Progenitor cell of endocrine pancreas (in vitro differentiated cells): ENCODE measurements around the gene TTC34. TPM values are rescaled to one million over a fixed set of nuclear protein-coding genes. Genes with fewer than 3 reads are reported as not detected.

Experiments
- DNase-seq: peaks from one replicate; pipeline ENCODE4 v3.0.0; 2021; ENCODE audit warnings: low spot score; ENCODE audit not compliant: unreplicated experiment
- H3K27ac Mint-ChIP-seq: 2 replicates; pipeline ENCODE4 v1.8.0; 2021; ENCODE audit warnings: mild to moderate bottlenecking, moderate library complexity, mixed read lengths
- H3K27me3 Mint-ChIP-seq: 2 replicates; pipeline ENCODE4 v1.8.0; 2021; ENCODE audit warnings: mixed read lengths
- H3K36me3 Mint-ChIP-seq: 2 replicates; pipeline ENCODE4 v1.8.0; 2022; ENCODE audit warnings: mixed read lengths; ENCODE audit not compliant: insufficient read depth
- H3K4me1 Mint-ChIP-seq: 2 replicates; pipeline ENCODE4 v1.8.0; 2021; ENCODE audit warnings: low read depth, mixed read lengths
- H3K4me3 Mint-ChIP-seq: 2 replicates; pipeline ENCODE4 v1.8.0; 2021; ENCODE audit warnings: low read depth, mild to moderate bottlenecking, moderate library complexity, mixed read lengths
- H3K9me3 Mint-ChIP-seq: 2 replicates; pipeline ENCODE4 v1.8.0; 2021; ENCODE audit warnings: low read depth, mixed read lengths
- CTCF ChIP-seq: fragments of 200-600 bp; sonication (generic); IDR thresholded peaks from one replicate; pipeline ENCODE4 v1.5.0; 2021; ENCODE audit warnings: antibody characterized with exemption, mild to moderate bottlenecking; ENCODE audit not compliant: unreplicated experiment
- total RNA-seq: library from RNA; stranded (reverse); gene quantifications from 2 replicates; pipeline ENCODE4 v1.2.1, GENCODE V29; 2021

TTC34 gene
- total RNA-seq, 1 donor from 2014 or later: 3.1 TPM

- Mint-ChIP-seq H3K27ac (no peak overlapping the region), H3K36me3 (peaks cover 5% of the 10 kb centered on the region), H3K9me3 (no peaks in the 10 kb centered on the region), H3K4me3 (no peak overlapping the region), H3K4me1 (no peaks in the 10 kb centered on the region), H3K27me3 (peaks cover 4% of the 10 kb centered on the region)
- no peak for DNase-seq
- TF ChIP-seq CTCF: no peak
These were observed 208.8 kb downstream of the TTC34 start for GRCh38 chr1:2592672-2593071.

- Mint-ChIP-seq H3K4me3 (no peak overlapping the region), H3K36me3 (peaks cover 5% of the 10 kb centered on the region), H3K4me1 (peaks cover 1% of the 10 kb centered on the region), H3K9me3 (no peaks in the 10 kb centered on the region), H3K27ac (no peak overlapping the region), H3K27me3 (no peaks in the 10 kb centered on the region)
- no peak for DNase-seq
- no peak for TF ChIP-seq CTCF
These were observed 209.8 kb downstream of the TTC34 start for GRCh38 chr1:2591581-2592261.

- H3K27me3 Mint-ChIP-seq: no peaks in the 10 kb centered on the region
- no peak overlapping the region for H3K4me3 Mint-ChIP-seq
- no peak for TF ChIP-seq CTCF
- H3K27ac Mint-ChIP-seq: no peak overlapping the region
- H3K9me3 Mint-ChIP-seq: no peaks in the 10 kb centered on the region
- peaks cover 1% of the 10 kb centered on the region for H3K4me1 Mint-ChIP-seq
- DNase-seq: no peak
- H3K36me3 Mint-ChIP-seq: peaks cover 5% of the 10 kb centered on the region
These were observed 210.3 kb downstream of the TTC34 start for GRCh38 chr1:2591233-2591580.

- H3K4me1 Mint-ChIP-seq: peaks cover 2% of the 10 kb centered on the region
- TF ChIP-seq CTCF: no peak
- H3K36me3 Mint-ChIP-seq: peaks cover 5% of the 10 kb centered on the region
- no peak overlapping the region for H3K27ac Mint-ChIP-seq
- no peak overlapping the region for H3K4me3 Mint-ChIP-seq
- no peak for DNase-seq
- H3K9me3 Mint-ChIP-seq: no peaks in the 10 kb centered on the region
- no peaks in the 10 kb centered on the region for H3K27me3 Mint-ChIP-seq
These were observed 211.0 kb downstream of the TTC34 start for GRCh38 chr1:2590233-2591141.

- H3K4me1 Mint-ChIP-seq: peaks cover 8% of the 10 kb centered on the region
- no peaks in the 10 kb centered on the region for H3K9me3 Mint-ChIP-seq
- TF ChIP-seq CTCF: no peak
- no peak for DNase-seq
- no peak overlapping the region for H3K4me3 Mint-ChIP-seq
- no peaks in the 10 kb centered on the region for H3K27me3 Mint-ChIP-seq
- H3K27ac Mint-ChIP-seq: no peak overlapping the region
- H3K36me3 Mint-ChIP-seq: peaks cover 5% of the 10 kb centered on the region
These were observed 211.9 kb downstream of the TTC34 start for GRCh38 chr1:2589431-2590232.
